Measurements from ENCODE around the gene CBFA2T3.

DNA sequence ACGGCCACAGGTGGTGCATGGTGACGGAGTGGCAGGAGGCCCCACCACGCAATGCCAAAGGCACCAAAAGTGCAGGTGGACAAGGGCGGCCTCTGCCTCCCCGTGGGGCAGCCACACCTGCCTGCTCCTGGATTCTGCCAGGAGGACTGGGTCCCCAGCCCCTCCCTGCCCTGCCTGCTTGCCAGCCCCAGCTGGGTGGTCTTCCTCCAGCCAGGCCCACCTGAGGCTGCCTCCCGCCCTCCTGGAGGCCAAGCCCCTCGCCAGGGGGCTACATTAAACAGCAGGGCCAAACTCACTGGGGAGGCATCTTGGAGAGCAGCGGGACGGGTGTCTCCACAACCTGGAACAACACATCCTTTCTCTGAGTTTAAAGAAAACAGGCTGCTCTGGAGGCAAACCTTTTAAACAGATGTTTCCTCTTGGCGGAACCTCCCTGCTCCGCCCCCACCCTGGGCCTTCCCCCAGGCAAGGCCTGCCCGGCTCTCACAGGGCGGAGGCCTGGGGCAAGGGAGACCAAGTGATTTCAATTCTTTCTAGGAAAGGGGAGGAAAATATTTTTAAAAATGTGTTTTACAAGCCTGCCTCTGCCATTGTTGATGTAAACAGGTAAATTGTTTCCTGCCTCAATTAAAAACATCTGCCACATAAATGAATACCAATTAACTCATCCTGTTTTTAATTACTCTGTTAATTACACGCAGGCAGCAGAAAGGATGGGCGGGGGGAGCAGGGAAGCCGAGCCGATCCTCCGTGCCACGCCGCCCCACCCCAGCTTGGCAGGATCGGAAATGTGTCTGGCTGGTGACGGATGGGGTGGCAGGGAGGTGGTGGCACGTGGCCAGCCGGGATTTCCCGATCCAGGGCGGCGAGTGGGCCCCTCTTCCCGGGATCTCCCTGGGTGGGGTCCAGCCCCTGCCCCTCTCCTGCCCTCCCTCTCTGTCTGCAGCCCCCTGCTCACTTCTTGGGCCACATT, 56.1 kb downstream of the CBFA2T3 start:
- TF ChIP-seq EZH2 (IDR thresholded peaks at IDR 0.05; ENCODE audit: insufficient read depth, low read length) = no peak
- TF ChIP-seq, protein P1, sequence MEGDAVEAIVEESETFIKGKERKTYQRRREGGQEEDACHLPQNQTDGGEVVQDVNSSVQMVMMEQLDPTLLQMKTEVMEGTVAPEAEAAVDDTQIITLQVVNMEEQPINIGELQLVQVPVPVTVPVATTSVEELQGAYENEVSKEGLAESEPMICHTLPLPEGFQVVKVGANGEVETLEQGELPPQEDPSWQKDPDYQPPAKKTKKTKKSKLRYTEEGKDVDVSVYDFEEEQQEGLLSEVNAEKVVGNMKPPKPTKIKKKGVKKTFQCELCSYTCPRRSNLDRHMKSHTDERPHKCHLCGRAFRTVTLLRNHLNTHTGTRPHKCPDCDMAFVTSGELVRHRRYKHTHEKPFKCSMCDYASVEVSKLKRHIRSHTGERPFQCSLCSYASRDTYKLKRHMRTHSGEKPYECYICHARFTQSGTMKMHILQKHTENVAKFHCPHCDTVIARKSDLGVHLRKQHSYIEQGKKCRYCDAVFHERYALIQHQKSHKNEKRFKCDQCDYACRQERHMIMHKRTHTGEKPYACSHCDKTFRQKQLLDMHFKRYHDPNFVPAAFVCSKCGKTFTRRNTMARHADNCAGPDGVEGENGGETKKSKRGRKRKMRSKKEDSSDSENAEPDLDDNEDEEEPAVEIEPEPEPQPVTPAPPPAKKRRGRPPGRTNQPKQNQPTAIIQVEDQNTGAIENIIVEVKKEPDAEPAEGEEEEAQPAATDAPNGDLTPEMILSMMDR (IDR thresholded peaks at IDR 0.05; ENCODE audit: insufficient read depth, low read depth, low read length) = no peak

Measured in astrocyte (in vitro differentiated cells and primary cell).